Neural cell (in vitro differentiated cells): ENCODE data around the gene GPS2.

Experiments
- CTCF ChIP-seq: fragments of 450-650 bp; IDR thresholded peaks from 2 replicates; pipeline ENCODE4 v1.5.1; 2014; ENCODE audit warnings: antibody characterized with exemption, mild to moderate bottlenecking, moderate library complexity; ENCODE audit not compliant: poor library complexity, severe bottlenecking
- MXI1 ChIP-seq: fragments of 450-650 bp; conservative IDR thresholded peaks from 2 replicates; pipeline ENCODE4 v1.6.1; 2014; ENCODE audit warnings: antibody characterized with exemption, mild to moderate bottlenecking; ENCODE audit not compliant: poor library complexity, severe bottlenecking
- REST ChIP-seq: IDR thresholded peaks from 2 replicates; pipeline ENCODE4 v1.6.1; 2012; ENCODE audit warnings: borderline replicate concordance
- SMC3 ChIP-seq: fragments of 450-650 bp; conservative IDR thresholded peaks from 2 replicates; pipeline ENCODE4 v1.6.1; 2014; ENCODE audit warnings: antibody characterized with exemption, mild to moderate bottlenecking, moderate library complexity; ENCODE audit not compliant: poor library complexity
- TAF1 ChIP-seq: IDR thresholded peaks from 2 replicates; pipeline ENCODE4 v1.6.1; 2012; ENCODE audit warnings: low read depth

DNA sequence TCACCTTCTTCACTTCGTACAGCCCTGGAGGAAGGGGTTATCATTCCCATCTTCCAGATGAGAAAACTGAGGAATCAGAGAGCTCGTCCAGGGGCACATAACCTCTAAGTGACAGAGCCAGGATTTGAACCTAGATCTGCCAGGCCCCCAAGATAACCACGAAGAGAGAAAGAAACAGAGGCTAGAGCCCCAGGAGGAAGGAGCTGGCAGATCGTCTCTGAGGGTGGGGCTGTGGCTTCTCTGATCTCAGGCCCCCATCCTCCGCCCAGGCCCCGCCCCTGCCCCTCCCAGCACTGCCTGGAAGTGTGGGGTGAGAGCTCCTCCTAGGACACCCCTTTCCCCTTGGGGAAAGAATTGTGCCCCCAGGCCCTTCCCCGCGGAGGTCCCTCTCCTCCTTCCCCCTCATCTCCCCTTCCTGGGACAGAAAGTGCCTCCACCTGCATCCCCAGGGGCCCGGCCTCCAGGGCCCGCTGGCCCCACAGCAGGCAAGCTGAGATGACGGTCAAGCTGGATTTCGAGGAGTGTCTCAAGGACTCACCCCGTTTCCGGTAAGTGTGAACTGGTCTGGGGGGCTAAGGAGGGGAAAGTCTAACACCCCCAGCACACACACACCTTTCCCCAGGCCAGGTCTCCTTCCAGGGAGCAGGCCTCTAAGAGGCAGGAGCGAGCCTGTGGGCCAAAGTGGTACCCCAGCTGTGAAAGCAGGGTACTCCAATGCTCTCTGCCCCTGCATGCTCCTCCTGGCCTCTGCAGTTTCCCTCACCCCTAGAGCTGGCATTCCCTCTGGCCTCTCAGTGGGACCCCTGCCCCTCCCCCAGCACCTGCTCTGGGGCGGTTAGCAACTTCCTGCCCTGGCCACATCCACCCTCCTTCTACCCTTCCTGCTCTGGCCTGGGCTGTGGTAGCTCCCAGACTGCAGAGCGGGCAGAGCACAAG, 21.3 kb upstream of the GPS2 start, which contains the start of gene ACAP1:
- TF ChIP-seq REST (no peak), CTCF (no peak), SMC3 (no peak), TAF1 (no peak), MXI1 (no peak)
